ENCODE measurements around the gene RARS2.

Gene RARS2

GRCh38 chr6:87473419-87473903, 116.3 kb downstream of the RARS2 start:
- peak; percentile 55 to 68 for DNase-seq (ENCODE audit: low read depth in 1 of 2, low spot score in 1 of 2)
- in situ Hi-C loops (cut with HindIII; ENCODE audit: low pct_unique_long_range_greater_than_20kb, low sequenced_read_pairs): no loop called here
- no peak for TF ChIP-seq JUND (IDR thresholded peaks at IDR 0.05; ENCODE audit: low read depth)

- in situ Hi-C loops (cut with HindIII; ENCODE audit: low pct_unique_long_range_greater_than_20kb, low sequenced_read_pairs): no loop called here
- no peak for TF ChIP-seq JUND (IDR thresholded peaks at IDR 0.05; ENCODE audit: low read depth)
- DNase-seq (ENCODE audit: low read depth in 1 of 2, low spot score in 1 of 2): peak; percentile 62 to 86
Observed at GRCh38 chr6:87472525-87473418, 117.0 kb downstream of the RARS2 start, which contains the start of gene SLC35A1. TSS of gene SLC35A1 (plus strand) at chr6:87472974. CDS start at chr6:87473004, 30 bp downstream.

- in situ Hi-C loops (cut with HindIII; ENCODE audit: low pct_unique_long_range_greater_than_20kb, low sequenced_read_pairs): no loop called here
- no peak for DNase-seq (ENCODE audit: low read depth in 1 of 2, low spot score in 1 of 2)
- TF ChIP-seq JUND (IDR thresholded peaks at IDR 0.05; ENCODE audit: low read depth): no peak
Observed at GRCh38 chr6:87465051-87465450, 124.7 kb downstream of the RARS2 start.

All from T47D (cell line).